GM18909 (cell line): Measurements from ENCODE around the gene GIGYF2.
"Not testable (repeated sequence)": the region's sequence is repeated elsewhere in the genome, so short reads cannot be mapped to it uniquely, and the experiment has no call there.

Experiments used
- ATAC-seq: cut with Tn5 transposase; IDR thresholded peaks from one replicate; pipeline ENCODE4 v1.9.1; 2021; ENCODE audit warnings: mild to moderate bottlenecking; ENCODE audit not compliant: unreplicated experiment, poor library complexity

Gene GIGYF2

DNA sequence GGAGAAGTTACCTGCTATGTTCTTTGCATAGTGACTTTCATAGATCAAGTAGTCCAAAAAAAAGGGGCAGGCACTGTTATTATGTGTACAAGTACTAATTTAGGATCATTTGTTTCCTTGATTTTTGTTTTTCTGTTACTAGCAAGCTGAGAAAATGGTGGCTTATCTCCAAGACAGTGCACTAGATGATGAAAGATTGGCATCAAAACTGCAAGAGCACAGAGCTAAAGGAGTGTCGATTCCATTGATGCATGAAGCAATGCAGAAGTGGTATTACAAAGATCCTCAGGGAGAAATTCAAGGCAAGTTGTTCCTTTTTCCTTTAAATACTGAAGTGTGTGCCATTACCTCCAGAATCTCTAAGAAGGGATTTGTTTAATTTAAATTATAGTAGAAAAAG is 98.8 kb downstream of the GIGYF2 start:
- ATAC-seq = no peak

DNA sequence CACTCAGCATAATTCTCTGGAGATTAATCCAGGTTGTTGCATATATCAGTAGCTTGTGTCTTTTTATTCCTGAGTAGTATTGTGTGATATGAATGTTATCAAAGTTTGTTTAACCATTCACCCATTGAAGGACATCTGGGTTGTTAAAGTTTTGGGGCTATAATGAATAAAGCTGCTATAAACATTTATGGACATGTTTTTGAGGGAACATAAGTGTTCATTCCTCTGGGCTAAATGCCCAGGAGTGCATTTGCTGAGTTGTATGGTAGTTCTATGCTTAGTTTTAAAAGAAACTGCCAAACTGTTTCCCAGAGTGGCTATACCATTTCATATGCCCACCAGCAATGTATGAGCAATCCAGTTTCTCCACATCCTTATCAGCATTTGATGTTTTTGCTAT is 101.1 kb downstream of the GIGYF2 start:
- ATAC-seq = no peak

DNA sequence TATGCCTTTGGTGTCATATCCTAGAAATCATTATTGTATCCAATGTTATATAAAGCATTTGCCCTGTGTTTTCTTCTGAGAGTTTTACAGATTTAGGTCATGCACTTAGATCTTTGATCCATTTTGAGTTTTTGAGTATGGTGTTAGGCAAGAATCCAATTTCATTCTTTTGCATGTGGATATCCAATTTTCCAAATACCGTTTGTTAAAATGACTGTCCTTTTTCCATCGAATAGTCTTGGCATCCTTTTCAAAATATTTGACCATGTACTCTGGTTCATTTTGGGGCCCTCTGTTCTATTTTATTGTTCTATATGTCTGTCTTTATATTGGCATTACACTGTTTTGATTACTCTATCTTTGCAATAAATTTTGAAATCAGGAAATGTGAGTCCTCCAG is 103.0 kb downstream of the GIGYF2 start:
- no peak for ATAC-seq

DNA sequence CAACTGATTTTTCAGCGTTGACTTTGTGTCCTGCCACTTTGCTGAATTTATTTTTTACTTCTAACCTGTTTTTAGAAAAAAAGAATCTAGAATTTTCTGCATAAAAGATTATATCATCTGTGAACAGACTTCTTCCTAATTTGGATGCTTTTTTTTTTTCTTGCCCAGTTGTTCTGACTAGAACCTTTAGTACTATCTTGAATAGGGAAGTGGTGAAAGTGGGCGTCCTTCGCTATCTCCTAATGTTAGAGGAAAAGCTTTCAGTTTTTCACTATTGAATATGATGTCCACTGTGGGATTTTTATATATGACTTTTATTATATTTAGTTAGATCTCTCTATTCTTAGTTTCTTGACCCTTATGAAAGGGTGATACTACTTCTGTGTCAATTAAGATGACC is 105.0 kb downstream of the GIGYF2 start:
- ATAC-seq = no peak

DNA sequence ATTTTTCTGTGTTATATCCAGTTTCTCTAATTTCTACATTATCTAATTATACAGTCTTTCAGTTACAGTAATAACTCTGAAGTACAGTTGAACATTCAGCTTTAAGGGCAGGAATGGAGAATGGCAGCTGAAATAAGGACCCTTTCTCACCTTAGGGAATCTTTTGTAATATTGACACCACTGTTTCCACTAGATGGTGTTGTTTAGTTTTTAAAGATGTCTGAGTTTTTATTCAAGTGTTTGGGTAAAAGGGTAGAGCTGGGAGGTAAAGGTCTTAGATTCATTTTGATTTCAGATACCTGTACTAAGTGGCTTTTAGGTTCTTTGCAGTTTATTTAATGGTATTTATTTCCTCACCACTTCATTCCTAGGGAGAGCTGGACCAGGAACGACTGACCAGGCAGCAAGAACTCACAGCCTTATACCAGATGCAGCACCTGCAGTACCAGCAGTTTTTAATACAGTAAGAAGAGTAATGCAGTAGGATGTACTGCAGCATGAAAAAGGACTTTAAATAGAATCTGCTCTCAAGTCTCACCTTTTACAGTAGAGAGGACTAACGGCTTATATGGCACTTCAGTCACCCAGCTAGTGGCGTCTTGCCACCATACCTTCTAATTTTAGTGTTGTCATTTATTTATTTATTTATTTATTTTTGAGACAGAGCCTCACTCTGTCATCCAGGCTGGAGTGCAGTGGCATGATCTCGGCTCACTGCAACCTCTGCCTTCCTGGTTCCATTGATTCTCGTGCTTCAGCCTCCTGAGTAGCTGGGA is 112.4 kb downstream of the GIGYF2 start:
- ATAC-seq = no peak

DNA sequence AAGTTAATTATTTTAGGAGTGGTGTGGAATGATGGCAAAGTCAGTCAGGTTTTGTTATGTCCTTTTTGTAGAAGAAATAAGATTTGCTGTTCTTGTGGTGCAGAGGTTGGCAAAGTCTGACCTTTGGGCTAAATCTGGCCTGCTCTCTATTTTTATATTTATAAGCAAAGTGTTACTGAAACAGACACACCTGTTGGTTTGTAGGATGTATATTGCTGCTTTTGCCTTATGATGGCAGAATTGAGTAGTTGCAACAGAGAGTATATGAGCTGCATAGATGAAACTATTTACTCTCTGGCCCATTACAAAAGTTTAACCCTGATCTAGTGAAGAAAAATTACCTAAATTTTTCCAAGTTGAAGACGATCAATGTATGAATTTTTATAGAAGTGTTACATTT is 113.3 kb downstream of the GIGYF2 start:
- ATAC-seq = no peak

DNA sequence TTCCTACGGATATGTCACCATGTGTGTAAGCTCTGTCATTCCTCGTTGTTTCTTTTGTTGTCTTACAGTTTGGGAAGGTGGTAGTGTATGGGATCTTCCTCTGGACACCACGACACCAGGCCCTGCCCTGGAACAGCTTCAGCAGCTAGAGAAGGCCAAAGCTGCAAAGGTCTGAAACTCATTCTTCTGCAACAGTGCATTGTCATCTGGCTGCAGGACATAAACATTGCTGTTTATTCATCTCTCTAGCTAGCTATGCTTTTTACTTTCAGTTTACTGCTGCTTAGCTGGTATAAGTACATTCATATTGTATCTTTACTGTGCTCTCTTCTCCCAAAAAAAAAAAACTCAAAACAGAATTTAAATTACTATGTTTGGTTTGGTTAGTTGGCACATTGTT is 118.4 kb downstream of the GIGYF2 start:
- no peak for ATAC-seq

DNA sequence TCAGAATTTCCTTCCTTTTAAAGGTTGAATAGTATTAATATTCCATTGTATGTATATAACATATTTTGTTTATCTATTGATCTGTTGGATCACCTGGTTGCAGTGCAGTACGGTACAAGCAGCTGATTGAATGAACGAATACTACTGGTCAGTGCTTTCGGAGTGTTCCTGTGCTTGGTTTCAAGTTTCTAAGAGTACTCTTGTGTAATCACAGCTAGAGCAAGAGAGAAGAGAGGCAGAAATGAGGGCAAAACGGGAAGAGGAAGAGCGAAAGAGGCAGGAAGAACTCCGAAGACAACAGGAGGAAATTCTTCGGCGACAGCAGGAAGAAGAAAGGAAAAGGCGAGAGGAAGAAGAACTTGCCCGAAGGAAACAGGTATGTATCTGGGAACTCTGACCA is 119.5 kb downstream of the GIGYF2 start:
- no peak for ATAC-seq

DNA sequence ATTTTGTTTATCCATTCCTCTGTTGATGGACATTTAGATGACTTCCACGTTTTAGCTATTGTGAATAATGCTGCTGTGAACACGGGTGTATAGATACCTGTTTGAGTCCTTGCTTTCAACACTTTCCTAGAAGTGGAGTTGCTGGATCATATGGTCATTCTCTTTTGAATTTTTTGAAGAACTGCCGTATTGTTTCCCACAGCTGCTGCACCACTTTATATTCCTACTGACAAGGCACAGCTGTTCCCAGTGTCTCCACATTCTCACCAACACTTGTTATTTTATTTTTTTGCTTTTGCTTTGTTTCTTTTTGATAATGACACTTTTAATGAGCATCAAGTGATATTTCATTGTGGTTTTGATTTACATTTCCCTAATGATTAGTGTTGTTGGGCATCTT is 120.6 kb downstream of the GIGYF2 start:
- ATAC-seq = no peak

DNA sequence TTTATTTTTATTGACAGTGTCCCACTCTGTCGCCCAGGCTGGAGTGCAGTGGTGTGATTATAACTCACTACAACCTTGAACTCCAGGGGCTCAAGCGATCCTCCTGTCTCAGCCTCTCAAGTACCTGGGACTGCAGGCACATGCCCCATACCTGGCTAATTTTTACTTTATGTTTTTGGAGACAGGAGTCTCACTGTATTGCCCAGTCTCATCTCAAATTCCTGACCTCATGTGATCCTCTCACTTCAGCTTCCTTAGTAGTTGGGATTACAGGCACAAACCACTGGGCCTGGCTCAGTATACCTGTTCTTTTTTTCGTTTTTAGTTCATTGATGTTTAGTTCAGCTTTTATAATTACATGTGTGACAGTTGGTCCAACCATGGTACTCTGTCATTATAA is 132.9 kb downstream of the GIGYF2 start:
- no peak for ATAC-seq

DNA sequence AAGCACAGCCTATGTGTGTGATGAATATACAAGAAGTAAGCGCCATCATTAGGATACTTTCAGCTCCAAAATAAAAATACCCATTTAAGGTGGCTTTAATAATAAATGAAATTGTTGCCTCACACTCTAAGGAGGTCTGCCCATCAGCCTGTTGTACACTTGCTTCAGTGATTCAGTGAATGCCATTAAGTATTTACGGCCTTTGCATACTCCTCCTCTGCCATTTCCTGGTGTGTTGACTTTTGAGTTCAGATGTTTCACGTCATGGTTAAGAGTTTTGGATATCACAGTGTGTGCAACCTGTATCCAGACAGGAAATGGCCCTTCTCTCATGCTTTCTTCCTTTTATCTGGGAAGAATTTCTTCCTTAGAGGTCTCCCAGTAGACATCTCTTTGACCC is 134.4 kb downstream of the GIGYF2 start:
- no peak for ATAC-seq

DNA sequence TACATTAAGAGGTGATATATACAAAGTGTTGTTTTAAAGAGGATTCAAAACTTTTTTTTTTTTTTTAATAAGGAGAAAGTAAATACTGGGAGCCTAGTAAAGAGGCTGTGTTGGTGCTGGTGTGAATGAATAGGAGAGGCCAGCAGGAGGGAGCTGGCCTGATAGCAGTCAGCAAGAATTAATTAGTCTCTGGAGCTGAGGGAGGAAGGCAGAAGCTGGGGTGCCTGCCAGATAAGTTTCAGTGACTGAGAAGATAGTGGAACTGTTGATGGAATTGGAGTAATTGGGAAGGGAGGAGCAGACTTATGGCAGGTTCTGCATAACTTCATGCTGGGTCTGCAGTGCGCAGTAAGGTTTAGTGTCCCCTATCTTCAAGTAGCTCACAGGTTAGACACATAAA is 136.7 kb downstream of the GIGYF2 start:
- ATAC-seq = no peak

DNA sequence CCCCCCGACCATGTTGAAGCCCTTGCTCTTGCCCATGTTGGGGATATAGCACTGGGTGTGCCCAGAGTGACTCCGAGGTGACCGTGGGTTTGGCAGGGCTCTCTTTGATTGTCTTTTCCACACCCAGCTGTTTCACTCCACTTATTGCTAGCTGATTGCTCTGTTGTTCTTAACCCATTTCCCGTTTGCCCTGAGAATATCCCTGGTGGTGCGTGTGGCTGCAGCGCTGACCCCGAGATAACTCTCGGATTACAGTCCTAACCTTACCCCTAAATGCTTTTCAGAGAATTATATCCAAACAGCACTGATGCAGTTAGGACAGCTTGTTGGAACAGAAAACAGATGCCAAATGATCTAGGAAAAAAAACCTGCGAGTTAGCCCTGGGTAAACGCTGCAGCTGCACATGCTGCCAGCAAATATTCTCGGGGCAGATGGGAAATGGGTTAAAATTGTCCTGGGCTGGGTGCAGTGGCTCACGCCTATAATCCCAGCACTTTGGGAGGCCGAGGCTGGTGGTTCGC is 138.6 kb downstream of the GIGYF2 start:
- ATAC-seq = no peak

DNA sequence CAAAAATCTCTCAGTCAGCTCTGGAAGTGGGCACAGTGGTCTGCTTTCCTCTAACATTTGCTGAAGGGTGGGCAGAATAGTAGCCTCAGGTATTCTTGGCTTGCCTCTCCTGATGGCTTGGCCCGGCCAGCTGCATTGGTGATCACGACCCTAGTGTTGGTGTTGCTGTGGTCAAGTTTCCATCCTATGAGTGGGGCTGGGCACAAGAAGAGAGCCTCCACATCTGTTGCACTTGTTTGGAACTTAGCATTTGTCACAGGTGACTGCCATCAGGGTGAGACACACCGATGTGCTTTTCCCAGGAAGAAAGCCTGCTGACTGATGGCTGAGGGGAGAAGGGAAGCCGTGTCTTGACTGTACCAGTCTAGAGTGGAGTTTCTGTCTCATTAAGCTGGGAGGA is 139.8 kb downstream of the GIGYF2 start:
- no peak for ATAC-seq

DNA sequence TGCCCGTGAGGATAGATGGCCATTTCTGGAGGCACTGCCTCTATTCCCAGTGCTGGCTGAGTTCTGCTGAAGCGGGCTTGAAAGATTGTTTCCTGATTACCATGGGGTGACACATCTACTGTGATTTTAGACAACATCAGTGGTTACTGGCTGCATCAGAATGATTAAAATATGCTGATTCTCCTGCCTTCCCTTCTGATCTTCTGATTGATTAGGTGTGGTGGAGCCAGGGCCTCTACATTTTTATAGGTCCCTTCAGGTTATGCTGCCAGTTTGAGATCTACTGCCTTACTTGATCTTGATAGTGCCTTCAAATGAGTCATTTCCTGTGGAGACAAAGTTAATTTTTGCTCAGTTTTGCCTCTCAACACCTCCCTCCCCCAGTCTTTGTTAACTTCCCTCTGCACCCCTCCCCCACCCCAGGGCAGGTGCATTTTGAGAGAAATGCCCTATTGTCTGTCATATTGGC is 141.3 kb downstream of the GIGYF2 start:
- peak; percentile 82 for ATAC-seq

DNA sequence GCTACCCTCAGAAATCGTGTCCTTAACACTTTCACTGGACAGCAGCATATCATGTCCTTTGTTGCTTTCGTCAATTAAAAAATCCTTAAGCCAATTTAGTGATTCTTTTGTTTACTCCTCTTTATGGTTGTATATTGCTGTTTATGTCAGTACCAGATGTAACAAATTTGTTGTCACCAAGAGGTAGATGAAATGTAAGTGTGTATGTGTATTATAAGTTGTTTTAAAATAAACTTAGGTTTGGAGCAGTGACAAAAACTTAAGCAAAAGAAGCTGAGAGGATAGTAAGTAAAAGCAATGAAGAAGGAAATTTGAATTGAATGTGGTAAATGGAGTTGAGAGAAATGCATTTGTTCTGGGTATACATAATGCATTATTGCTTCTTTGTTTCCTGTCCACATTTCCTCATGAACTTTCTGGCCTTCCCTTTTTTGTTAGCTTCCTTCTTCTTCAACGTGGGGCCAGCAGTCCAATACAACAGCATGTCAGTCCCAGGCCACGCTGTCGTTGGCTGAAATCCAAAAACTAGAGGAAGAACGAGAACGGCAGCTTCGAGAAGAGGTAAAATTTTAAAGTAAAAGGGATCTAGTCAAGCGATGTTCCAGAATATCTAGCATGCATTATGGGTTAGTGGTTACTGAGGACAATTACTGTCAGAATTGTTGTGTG is 142.4 kb downstream of the GIGYF2 start:
- no peak for ATAC-seq

DNA sequence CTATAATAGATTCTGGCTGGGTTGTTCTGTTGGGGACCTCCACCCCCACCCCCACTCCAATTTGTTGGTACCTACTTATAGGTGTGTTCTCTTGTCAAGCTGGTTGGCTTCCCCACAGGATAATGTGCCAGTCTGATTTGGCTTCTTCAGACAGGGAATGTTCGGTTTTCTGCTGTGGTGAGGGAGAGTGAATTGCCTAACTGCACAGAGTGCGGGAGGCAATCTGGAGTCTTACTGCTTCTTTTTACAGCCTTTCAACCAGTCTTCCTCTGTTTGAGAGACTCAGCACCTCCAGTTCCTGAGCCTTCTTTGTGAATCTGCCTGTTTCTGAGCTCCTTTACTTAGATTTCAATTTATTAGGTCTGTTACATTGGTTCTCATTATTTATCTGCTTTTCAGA is 145.6 kb downstream of the GIGYF2 start:
- no peak for ATAC-seq

DNA sequence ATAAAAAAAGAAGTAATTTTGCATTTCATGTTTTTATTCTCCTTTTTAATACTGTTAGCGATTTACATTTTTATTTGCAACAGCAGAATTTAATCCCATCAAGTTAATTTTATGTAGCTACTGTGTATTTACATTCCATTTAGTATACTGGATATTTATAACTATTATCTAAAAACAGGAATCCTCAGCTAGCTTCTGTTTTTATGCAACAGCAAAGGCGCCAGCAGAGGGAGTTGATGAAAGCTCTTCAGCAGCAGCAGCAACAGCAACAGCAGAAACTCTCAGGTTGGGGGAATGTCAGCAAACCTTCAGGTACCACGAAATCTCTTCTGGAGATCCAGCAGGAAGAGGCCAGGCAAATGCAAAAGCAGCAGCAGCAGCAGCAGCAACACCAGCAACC is 146.7 kb downstream of the GIGYF2 start:
- ATAC-seq = no peak

DNA sequence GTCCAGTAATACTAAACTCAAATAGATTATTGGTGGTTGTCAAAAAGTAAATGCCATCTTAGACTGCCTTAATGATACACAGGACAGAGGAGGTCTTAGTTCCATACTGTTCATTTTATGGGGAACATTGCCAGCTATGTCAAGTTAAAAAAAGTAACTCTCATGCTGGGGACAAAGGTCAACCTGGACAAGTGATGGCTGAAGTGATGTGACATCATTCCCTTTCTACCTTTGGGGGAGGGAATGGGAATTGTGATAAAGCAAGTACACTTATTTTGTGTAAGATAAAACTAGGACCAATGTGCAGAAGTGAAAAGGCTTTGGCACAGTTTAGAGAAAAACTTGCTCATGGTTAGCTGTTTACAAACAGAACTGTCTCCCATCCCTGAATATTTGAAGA is 148.9 kb downstream of the GIGYF2 start:
- no peak for ATAC-seq

DNA sequence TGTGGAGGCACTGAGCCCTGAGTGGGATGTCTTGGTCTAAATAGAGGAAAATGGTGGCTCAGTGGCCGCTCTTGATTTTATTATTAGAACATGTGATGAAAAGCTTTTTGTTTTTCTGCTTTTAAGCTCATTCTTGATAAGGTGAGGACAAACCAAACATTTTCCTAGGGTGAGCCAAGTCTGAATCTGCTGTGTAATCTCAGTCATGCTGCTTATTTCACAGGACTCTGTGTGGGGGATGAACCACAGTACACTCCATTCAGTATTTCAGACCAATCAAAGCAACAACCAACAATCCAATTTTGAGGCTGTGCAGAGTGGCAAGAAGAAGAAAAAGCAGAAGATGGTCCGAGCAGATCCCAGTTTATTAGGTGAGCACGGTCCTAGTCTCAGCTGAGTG is 152.9 kb downstream of the GIGYF2 start:
- no peak for ATAC-seq

DNA sequence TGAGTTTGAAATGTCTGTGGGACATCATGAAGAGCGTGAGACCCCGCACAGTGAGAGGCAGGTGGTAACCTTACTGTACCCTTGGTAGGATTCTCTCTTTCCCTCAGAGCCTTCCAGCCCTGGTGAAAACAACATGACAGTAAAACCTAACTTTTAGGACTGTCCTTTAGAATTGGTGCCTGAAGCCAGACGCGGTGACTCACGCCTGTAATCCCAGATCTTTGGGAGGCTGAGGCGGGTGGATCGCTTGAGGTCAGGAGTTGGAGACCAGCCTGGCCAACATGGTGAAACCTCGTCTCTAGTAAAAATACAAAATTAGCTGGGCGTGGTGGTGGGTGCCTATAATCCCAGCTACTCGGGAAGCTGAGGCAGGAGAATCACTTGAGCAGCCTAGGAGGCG is 154.9 kb downstream of the GIGYF2 start:
- ATAC-seq = not testable (repeated sequence)

DNA sequence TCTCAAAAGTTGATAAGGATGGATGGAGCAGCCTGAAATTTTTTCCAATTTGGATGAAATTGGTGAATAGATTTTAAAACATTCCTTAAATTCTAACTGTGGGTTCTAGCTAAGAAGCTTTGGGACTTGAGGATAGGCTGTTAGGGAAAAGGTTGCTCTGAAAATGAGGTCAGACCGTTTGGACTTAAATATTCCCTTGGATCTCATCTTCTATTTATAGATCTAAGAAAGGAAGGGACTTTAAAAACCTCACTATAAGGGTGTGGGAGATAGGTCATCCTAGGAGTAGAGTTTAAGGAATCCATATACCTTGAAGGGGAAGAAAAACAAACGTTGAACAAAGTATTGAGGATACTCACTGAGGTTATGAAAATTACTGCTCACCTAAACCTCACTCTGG is 155.5 kb downstream of the GIGYF2 start:
- no peak for ATAC-seq
